ENCODE results near the gene ATP2B3.

Gene ATP2B3

DNA sequence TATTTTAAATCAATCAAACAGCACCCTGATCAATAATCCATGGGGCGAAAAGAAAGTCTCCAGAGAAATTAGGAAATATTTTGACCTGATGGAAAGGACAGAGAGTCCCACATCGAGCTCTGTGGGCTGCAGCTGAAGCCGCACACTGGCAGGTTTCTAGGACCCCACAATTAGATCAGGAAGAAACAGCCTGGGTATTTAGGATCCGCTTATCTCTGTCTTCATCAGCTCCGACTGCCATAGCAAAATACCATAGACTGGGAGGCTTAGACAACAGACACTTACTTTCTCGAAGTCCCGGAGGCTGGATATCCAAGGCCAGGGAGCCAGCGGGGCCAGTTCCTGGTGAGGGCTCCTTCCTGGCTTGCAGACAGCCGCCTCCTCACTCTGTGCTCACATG, 45.1 kb downstream of the ATP2B3 start:
- Histone ChIP-seq H2AFZ (ENCODE audit: low read depth, low read length, severe bottlenecking) (no peak overlapping the region), H3K4me3 (ENCODE audit: insufficient read depth, low read length, poor library complexity, severe bottlenecking) (no peak overlapping the region), H3K27ac (ENCODE audit: low read depth, low read length) (no peak overlapping the region), H3F3A (ENCODE audit: insufficient read depth) (no peaks in the 10 kb centered on the region), H4K20me1 (ENCODE audit: low read depth, low read length) (no peaks in the 10 kb centered on the region), H3K27me3 (ENCODE audit: low read length) (no peaks in the 10 kb centered on the region), H3K9me3 (ENCODE audit: insufficient read depth, low read length) (no peaks in the 10 kb centered on the region), H3K9me2 (replicated peaks; ENCODE audit: insufficient read depth, low read length) (no peaks in the 10 kb centered on the region), H3K9ac (ENCODE audit: low read length) (no peak overlapping the region), H3K4me2 (ENCODE audit: low read depth, low read length, poor library complexity, severe bottlenecking) (no peak overlapping the region), H3K79me2 (ENCODE audit: insufficient read depth, low read length) (no peaks in the 10 kb centered on the region), H3K36me3 (ENCODE audit: low read length) (no peaks in the 10 kb centered on the region)
- TF ChIP-seq, protein P1, sequence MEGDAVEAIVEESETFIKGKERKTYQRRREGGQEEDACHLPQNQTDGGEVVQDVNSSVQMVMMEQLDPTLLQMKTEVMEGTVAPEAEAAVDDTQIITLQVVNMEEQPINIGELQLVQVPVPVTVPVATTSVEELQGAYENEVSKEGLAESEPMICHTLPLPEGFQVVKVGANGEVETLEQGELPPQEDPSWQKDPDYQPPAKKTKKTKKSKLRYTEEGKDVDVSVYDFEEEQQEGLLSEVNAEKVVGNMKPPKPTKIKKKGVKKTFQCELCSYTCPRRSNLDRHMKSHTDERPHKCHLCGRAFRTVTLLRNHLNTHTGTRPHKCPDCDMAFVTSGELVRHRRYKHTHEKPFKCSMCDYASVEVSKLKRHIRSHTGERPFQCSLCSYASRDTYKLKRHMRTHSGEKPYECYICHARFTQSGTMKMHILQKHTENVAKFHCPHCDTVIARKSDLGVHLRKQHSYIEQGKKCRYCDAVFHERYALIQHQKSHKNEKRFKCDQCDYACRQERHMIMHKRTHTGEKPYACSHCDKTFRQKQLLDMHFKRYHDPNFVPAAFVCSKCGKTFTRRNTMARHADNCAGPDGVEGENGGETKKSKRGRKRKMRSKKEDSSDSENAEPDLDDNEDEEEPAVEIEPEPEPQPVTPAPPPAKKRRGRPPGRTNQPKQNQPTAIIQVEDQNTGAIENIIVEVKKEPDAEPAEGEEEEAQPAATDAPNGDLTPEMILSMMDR (IDR thresholded peaks at IDR 0.05; ENCODE audit: insufficient read depth, low read length, poor library complexity, severe bottlenecking), result no peak
- TF ChIP-seq EZH2phosphoT487 (conservative IDR thresholded peaks at IDR 0.05; ENCODE audit: low read length), result no peak

DNA sequence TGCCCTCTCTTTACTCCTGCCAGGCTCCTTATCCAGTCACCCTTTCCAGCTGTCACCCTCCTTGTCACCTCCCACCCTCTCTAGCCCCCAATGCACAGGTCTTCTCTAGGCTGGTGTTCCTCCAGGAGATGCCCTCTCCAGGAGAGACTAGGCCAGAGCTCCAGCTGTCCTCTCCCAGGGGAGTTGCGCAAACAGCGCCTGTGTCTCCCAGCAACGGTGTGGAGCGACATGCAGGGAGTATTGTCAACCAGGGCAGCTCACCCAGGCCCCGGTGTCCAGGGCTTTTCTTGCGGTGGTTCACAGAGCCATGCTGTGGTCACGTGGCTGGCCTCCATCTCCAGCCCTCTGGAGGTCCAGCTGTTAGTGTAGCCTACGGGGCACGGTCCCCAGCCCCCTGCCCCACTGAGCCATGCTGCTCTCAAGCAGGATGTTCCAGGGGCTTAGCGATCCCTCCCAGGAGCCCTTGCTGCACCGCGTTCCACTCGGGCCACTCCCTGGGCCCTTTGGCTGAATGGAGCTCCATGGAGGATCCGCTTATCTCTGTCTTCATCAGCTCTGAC, 46.7 kb downstream of the ATP2B3 start:
- Histone ChIP-seq H3K27me3 (ENCODE audit: low read length) (no peaks in the 10 kb centered on the region), H3K4me2 (ENCODE audit: low read depth, low read length, poor library complexity, severe bottlenecking) (no peak overlapping the region), H3K36me3 (ENCODE audit: low read length) (no peaks in the 10 kb centered on the region), H2AFZ (ENCODE audit: low read depth, low read length, severe bottlenecking) (no peak overlapping the region), H3K9me3 (ENCODE audit: insufficient read depth, low read length) (no peaks in the 10 kb centered on the region), H3K9ac (ENCODE audit: low read length) (no peak overlapping the region), H4K20me1 (ENCODE audit: low read depth, low read length) (no peaks in the 10 kb centered on the region), H3K27ac (ENCODE audit: low read depth, low read length) (no peak overlapping the region), H3K9me2 (replicated peaks; ENCODE audit: insufficient read depth, low read length) (no peaks in the 10 kb centered on the region), H3K79me2 (ENCODE audit: insufficient read depth, low read length) (no peaks in the 10 kb centered on the region), H3F3A (ENCODE audit: insufficient read depth) (no peaks in the 10 kb centered on the region), H3K4me3 (ENCODE audit: insufficient read depth, low read length, poor library complexity, severe bottlenecking) (no peak overlapping the region)
- no peak for TF ChIP-seq EZH2phosphoT487 (conservative IDR thresholded peaks at IDR 0.05; ENCODE audit: low read length)
- TF ChIP-seq, protein P1 (IDR thresholded peaks at IDR 0.05; ENCODE audit: insufficient read depth, low read length, poor library complexity, severe bottlenecking), result no peak

DNA sequence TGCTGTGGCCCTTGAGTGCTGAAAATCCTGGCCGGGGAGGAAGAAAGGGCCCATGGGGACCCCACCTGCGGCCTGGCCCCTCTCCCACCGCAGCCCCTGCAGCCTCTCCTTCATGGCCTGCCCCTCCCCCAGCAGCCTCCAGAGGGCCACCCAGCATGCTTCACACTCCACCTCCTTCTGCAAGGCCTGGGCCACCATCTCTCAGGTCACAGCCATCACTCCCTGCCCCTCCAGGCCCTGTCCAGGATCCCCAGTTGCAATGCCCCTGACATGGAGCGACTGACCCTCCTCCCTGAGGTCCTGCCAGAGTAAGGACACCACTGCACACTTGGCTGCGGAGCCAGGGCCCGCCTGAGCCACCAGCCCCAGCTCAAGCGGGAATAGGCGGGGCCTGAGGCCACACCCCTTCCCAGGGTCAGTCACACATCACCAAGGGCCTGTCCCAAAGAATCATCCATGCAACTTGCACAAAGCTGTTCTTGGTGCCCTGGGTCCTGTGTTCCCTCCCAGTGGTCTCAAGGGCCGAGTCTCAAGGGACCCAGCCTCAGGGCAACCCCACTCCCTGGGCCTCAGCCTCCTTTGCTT, 48.6 kb downstream of the ATP2B3 start:
- no peaks in the 10 kb centered on the region for H3K36me3 ChIP-seq (ENCODE audit: low read length)
- no peak overlapping the region for H3K9ac ChIP-seq (ENCODE audit: low read length)
- no peaks in the 10 kb centered on the region for H3K27me3 ChIP-seq (ENCODE audit: low read length)
- H3K9me2 ChIP-seq (replicated peaks; ENCODE audit: insufficient read depth, low read length), result no peaks in the 10 kb centered on the region
- H2AFZ ChIP-seq (ENCODE audit: low read depth, low read length, severe bottlenecking), result no peak overlapping the region
- H3K9me3 ChIP-seq (ENCODE audit: insufficient read depth, low read length), result no peaks in the 10 kb centered on the region
- no peaks in the 10 kb centered on the region for H4K20me1 ChIP-seq (ENCODE audit: low read depth, low read length)
- no peak overlapping the region for H3K4me2 ChIP-seq (ENCODE audit: low read depth, low read length, poor library complexity, severe bottlenecking)
- no peak for TF ChIP-seq EZH2phosphoT487 (conservative IDR thresholded peaks at IDR 0.05; ENCODE audit: low read length)
- TF ChIP-seq, protein P1 (IDR thresholded peaks at IDR 0.05; ENCODE audit: insufficient read depth, low read length, poor library complexity, severe bottlenecking), result no peak
- H3K4me3 ChIP-seq (ENCODE audit: insufficient read depth, low read length, poor library complexity, severe bottlenecking), result no peak overlapping the region
- no peak overlapping the region for H3K27ac ChIP-seq (ENCODE audit: low read depth, low read length)
- no peaks in the 10 kb centered on the region for H3F3A ChIP-seq (ENCODE audit: insufficient read depth)
- no peaks in the 10 kb centered on the region for H3K79me2 ChIP-seq (ENCODE audit: insufficient read depth, low read length)

All from SU-DHL-6 (cell line).